ENCODE measurements around the gene TMEM92.

GRCh38 chr17:50283714-50284113, 9.4 kb downstream of the TMEM92 start:
- no peak for TF ChIP-seq CTCF (IDR thresholded peaks at IDR 0.05)
- no peak for TF ChIP-seq POLR2A (IDR thresholded peaks at IDR 0.05)
- TF ChIP-seq POLR2AphosphoS5 (IDR thresholded peaks at IDR 0.05): no peak

Measured in breast epithelium (tissue), 3 donors.